Breast epithelium (tissue), 4 donors: ENCODE measurements around the gene CNTN5. TPM values are rescaled to one million over a fixed set of nuclear protein-coding genes. Genes with fewer than 3 reads are reported as not detected.

Experiments
- DNase-seq, 2 donors: peaks; one replicate each; pipeline ENCODE4 v3.0.0-alpha.2; 2019; ENCODE audit warnings: low spot score in 2 of 2
- H3K27ac ChIP-seq, 2 donors: fragments of 200-600 bp; sonication (generic) in 1 of 2; one replicate each; pipeline ENCODE4 v1.5.1; 2016 to 2019; ENCODE audit warnings: mild to moderate bottlenecking in 1 of 2
- H3K27me3 ChIP-seq, 2 donors: fragments of 200-600 bp; sonication (generic) in 1 of 2; one replicate each; pipeline versions ENCODE4 v1.5.1 to v1.6.0; 2017 to 2019; ENCODE audit warnings: control low read depth in 1 of 2, mild to moderate bottlenecking in 1 of 2
- H3K36me3 ChIP-seq: fragments of 200-600 bp; one replicate; pipeline ENCODE4 v1.5.1; 2019
- H3K4me1 ChIP-seq, 2 donors: fragments of 200-600 bp; sonication (generic); one replicate each; pipeline ENCODE4 v1.5.1; 2016 to 2019; ENCODE audit warnings: control low read depth in 1 of 2
- H3K4me3 ChIP-seq, 3 donors: fragments of 200-600 bp; sonication (generic); 1 replicate in 2 of 3; 2 replicates in 1 of 3; pipeline ENCODE4 v1.5.1; 2016 to 2019; ENCODE audit warnings: mild to moderate bottlenecking in 3 of 3, moderate library complexity in 2 of 3
- H3K9me3 ChIP-seq, 2 donors: fragments of 200-600 bp; sonication (generic) in 1 of 2; one replicate each; pipeline ENCODE4 v1.5.1; 2016 to 2019; ENCODE audit warnings: control low read depth in 1 of 2
- CTCF ChIP-seq, 3 donors: fragments of 450-650 bp; IDR thresholded peaks; one replicate each; pipeline ENCODE4 v1.5.1; 2016 to 2017; ENCODE audit warnings: antibody characterized with exemption in 3 of 3, mild to moderate bottlenecking in 3 of 3, moderate library complexity in 3 of 3
- POLR2A ChIP-seq: fragments of 450-650 bp; IDR thresholded peaks from one replicate; pipeline ENCODE4 v1.6.1; 2016; ENCODE audit warnings: antibody characterized with exemption, mild to moderate bottlenecking, moderate library complexity
- POLR2AphosphoS5 ChIP-seq, 3 donors: sonication (generic); formaldehyde crosslinking; IDR thresholded peaks; one replicate each; pipeline ENCODE4 v1.6.1; 2017; ENCODE audit warnings: antibody characterized with exemption in 3 of 3
- intact Hi-C: fragments of 100-400 bp; cut with DNase I; formaldehyde crosslinking; loops from one replicate; pipeline ENCODE4 v1.15.1; 2023; ENCODE audit warnings: low total_unique reads
- total RNA-seq, 3 donors: library from RNA; depleted of rRNA; stranded (reverse); fragments of >200 nt; gene quantifications; one replicate each; pipeline ENCODE4 v1.1.0, GENCODE V29; 2016

CNTN5 gene
- total RNA-seq, 3 donors from 2014 or later = not detected

GRCh38 chr11:99693941-99694492, 673.3 kb downstream of the CNTN5 start:
- Histone ChIP-seq H3K9me3 (no peaks in the 10 kb centered on the region), H3K27me3 (no peaks in the 10 kb centered on the region), H3K4me3 (no peak overlapping the region), H3K4me1 (no peaks in the 10 kb centered on the region), H3K27ac (no peak overlapping the region), H3K36me3 (no peaks in the 10 kb centered on the region)
- TF ChIP-seq POLR2AphosphoS5 (IDR thresholded peaks at IDR 0.05) (no peak), POLR2A (no peak), CTCF (IDR thresholded peaks at IDR 0.05) (no peak)
- DNase-seq = no peak
- intact Hi-C loops = no loop called here

DNA sequence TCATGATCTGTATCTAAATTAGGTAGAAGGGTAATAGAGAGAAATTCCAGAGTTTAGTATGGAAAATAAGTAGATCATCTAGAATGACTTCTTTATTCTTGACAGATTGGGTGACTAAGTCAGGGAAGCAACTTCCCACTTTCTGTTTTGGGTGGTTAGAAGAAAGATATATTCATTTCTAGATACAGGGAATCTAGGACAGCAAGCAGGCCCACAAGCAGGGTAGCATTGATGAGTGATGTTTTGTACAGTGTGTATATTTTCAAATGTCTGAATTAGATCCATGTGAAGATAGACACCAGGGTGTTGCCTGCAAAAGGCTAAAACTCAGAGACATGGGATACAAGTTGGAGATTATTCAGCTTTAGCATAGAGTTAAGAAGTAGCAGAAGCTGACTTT, 674.4 kb downstream of the CNTN5 start:
- Histone ChIP-seq H3K36me3 (no peaks in the 10 kb centered on the region), H3K4me1 (no peaks in the 10 kb centered on the region), H3K27me3 (no peaks in the 10 kb centered on the region), H3K9me3 (no peaks in the 10 kb centered on the region), H3K27ac (no peak overlapping the region), H3K4me3 (no peak overlapping the region)
- no peak for TF ChIP-seq POLR2A
- no peak for TF ChIP-seq POLR2AphosphoS5 (IDR thresholded peaks at IDR 0.05)
- no peak for TF ChIP-seq CTCF (IDR thresholded peaks at IDR 0.05)
- intact Hi-C loops = no loop called here
- no peak for DNase-seq

DNA sequence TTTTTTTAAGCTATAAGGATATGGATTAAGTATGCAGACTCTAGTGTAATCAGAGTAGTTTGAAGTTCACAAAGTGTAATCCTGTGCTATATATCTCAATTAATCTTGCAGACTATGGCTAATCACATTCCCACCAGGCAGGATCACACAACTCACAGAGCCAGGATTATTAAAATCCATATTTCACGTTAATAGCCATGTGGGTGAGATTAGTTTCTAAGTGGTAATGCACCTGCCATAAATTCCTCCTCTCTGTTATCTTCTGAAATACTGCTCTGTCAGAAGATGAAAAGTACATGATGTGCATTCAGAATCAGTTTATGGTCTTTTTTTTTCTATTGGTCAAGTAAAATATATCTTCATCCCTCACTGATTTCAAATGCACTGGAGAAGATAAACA, 686.1 kb downstream of the CNTN5 start:
- H3K9me3 ChIP-seq = no peaks in the 10 kb centered on the region
- H3K4me3 ChIP-seq = no peak overlapping the region
- DNase-seq = no peak
- no peak for TF ChIP-seq POLR2A
- no peak for TF ChIP-seq POLR2AphosphoS5 (IDR thresholded peaks at IDR 0.05)
- no peak for TF ChIP-seq CTCF (IDR thresholded peaks at IDR 0.05)
- H3K4me1 ChIP-seq = no peaks in the 10 kb centered on the region
- no peaks in the 10 kb centered on the region for H3K36me3 ChIP-seq
- intact Hi-C loops = no loop called here
- H3K27ac ChIP-seq = no peak overlapping the region
- no peaks in the 10 kb centered on the region for H3K27me3 ChIP-seq

DNA sequence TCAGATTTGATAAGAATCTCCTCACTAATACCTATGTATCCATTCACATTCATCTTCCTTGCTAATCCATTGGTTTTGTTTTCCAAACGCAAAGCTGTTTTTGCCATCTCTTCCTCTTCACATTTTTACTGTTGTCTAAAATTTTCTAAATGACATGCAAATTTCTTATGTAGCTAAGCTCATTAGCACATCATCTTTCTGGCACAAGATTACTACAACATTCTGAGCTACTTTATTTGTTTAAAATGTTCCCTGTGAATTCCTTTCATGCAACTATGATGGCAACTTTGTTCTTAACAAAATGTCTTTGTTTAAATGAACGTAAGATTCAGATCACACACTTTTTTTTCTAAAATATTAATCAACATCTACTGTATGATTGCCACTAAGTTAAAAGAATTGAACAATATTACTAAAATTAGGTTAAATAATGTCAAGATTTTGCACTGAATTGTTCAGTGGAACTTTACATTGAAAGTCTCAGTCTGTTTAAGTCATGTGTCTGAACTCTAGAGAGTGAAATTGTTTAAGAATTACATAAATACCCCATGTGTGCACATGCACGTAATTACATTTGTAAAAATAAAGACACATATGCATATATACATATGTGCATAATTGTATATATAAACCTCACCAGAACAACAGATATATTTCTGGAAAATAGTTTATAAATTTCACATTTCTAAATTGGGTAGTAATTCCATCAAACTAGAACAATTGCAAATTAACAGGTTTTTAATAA, 688.4 kb downstream of the CNTN5 start:
- intact Hi-C loops = no loop called here
- no peak for DNase-seq
- H3K9me3 ChIP-seq = no peaks in the 10 kb centered on the region
- H3K27ac ChIP-seq = no peak overlapping the region
- H3K4me1 ChIP-seq = no peaks in the 10 kb centered on the region
- no peaks in the 10 kb centered on the region for H3K36me3 ChIP-seq
- no peaks in the 10 kb centered on the region for H3K27me3 ChIP-seq
- TF ChIP-seq POLR2AphosphoS5 (IDR thresholded peaks at IDR 0.05) = no peak
- TF ChIP-seq CTCF (IDR thresholded peaks at IDR 0.05) = no peak
- TF ChIP-seq POLR2A = no peak
- no peak overlapping the region for H3K4me3 ChIP-seq

DNA sequence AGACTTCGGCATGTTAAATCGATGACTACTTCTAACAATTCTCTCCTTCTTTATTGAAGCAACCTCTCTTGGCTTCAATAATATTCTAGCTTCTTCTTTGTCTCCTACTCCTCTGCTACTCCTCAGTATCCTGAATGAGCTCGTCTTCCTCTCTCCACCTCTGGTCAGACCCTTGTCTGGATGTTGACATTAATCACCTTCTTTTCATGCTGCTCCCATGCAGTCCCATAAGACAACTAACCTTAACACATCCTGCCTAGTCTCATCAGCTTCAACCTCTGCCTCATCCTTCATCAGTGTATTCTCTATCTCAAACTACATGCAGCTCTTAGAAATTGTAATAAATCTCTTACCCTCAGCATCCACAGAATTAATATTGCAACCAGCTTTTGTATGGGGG, 695.6 kb downstream of the CNTN5 start:
- Histone ChIP-seq H3K9me3 (no peaks in the 10 kb centered on the region), H3K36me3 (no peaks in the 10 kb centered on the region), H3K4me1 (no peaks in the 10 kb centered on the region), H3K27ac (no peak overlapping the region), H3K27me3 (no peaks in the 10 kb centered on the region), H3K4me3 (no peak overlapping the region)
- intact Hi-C loops = loop anchor here (10.0 kb wide), 1 partner anchor 672 kb away; no protein-coding TSS in a partner anchor
- TF ChIP-seq CTCF (IDR thresholded peaks at IDR 0.05) = no peak
- no peak for TF ChIP-seq POLR2AphosphoS5 (IDR thresholded peaks at IDR 0.05)
- no peak for DNase-seq
